ENCODE data around the gene ALDH2.
"Not testable (repeated sequence)": the region's sequence is repeated elsewhere in the genome, so short reads cannot be mapped to it uniquely, and the experiment has no call there.

ALDH2 gene

DNA sequence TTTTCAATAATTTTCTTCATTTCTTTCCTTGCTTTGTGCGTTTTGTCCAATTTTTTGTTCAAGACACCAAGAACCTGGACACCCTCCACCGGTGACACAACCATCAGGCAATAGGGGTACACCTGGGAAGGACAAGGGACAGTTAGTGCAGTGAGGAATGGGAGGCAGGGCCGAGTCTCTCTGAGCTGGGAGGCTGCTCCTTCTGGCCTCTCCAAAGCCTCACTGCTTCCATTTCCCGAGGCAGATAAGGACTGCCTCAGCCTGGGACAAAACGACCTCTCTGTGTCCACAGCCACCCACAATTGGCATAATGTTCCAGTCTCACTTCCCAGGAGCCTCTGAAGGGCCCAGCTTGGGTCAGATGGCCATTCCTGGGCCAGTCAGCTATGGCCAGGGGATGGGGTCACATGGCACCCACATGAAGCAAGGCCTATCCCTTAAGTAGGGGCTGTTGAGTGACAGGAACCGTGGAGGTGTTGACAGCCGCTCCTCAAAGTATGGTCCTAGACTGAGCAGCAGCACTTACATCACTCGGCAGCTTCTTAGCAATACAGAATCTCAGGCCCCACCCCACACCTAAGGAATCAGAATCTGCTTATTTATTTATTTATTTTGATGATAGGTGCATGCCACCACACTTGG is 61.7 kb downstream of the ALDH2 start:
- no peak for DNase-seq

- not testable (repeated sequence) for DNase-seq
These were observed 62.9 kb downstream of the ALDH2 start for GRCh38 chr12:111829635-111830034.

GRCh38 chr12:111834740-111835386 is 68.1 kb downstream of the ALDH2 start:
- DNase-seq, result not testable (repeated sequence)

- DNase-seq, result not testable (repeated sequence)
These were observed 68.9 kb downstream of the ALDH2 start for GRCh38 chr12:111835531-111836181.

DNA sequence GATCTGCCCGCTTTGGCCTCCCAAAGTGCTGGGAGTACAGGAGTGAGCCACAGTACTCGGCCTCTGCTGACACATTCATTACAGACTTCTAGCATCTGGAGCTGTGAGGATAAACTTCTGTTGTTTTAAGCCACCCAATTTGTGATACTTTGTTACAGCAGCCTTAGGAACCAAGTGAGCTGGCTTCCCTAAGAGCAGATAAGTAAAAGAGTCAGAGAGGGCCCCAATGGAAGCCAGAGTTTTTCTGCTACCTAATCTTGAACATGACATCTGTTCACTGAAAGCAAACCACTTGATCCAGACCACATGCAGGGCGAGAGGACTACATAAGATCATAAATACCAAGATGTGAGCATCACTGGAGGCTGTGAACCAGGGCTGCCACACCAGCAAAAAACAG is 71.6 kb downstream of the ALDH2 start:
- DNase-seq, result no peak

GRCh38 chr12:111840807-111841206 is 74.1 kb downstream of the ALDH2 start:
- no peak for DNase-seq

DNA sequence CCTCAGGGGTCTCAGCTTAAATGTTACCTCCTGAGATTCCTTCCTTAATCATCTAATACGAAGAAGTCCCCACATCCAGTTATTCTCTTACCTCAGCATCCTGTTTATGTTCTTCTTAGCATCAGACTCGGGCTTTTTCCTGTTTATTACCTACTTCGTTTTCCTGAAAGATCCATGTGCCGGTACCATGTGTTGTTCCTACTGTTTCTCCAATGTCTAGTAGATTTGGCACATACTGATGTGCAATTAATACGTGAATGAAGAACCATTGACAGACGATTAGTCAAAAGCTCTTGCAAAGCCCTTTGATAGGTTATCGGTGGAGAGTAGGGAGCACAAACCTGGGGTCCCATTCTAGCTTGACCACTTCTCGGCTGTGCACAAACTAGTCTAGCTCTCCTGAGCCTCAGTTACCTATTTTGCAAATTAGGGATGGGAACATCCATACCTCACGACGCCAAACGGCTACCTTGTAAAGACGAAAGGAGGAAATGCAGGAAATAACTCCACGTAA is 74.6 kb downstream of the ALDH2 start:
- no peak for DNase-seq

GRCh38 chr12:111841750-111842555 is 75.2 kb downstream of the ALDH2 start, which contains the start of gene MAPKAPK5:
TSS of gene MAPKAPK5 (plus strand) at chr12:111842228. CDS start at chr12:111842734, 506 bp downstream.
- peak; percentile 95 for DNase-seq

DNA sequence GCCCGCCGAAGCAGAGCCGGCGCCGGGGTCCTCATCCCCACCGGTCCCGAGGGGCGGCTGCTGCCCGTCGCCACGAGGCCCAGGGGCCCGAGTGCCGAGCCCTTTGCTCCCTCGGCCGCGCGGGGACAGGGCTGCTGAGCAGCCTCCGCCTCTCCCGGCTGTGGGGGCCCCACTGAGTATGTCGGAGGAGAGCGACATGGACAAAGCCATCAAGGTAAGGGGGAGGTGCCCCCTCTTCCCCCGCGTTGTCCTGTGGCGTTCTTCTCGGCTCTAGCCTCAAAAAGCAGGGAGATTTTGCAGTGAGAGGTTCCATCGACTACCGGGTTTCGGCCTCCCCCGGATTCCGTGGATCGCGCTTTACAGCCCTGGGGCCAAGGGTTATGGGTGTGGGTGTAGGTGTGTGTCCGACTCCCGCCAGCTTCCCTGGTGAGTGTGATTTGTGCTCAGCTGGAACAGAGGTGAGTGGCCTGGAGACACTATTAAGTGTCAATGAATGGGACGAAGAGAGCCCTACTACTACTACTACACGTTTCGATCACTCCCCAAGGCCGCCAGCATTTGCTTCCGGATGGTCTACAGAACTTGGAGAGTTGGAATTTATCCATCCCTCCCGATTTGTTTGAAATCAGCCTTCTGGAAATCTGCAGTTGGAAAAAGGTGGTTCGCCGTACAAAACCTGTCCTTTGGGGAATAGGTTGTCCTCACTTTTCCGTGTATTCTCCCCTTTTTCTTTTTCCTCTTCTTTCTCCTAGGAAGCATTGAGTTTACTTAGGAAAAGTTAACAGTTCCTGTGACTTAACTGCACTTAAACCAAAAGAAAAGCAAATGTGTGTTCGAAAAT is 76.0 kb downstream of the ALDH2 start:
- no peak for DNase-seq

- no peak for DNase-seq
These were observed 79.3 kb downstream of the ALDH2 start for GRCh38 chr12:111846016-111846415.

- no peak for DNase-seq
These were observed 83.8 kb downstream of the ALDH2 start for GRCh38 chr12:111850526-111850925.

DNA sequence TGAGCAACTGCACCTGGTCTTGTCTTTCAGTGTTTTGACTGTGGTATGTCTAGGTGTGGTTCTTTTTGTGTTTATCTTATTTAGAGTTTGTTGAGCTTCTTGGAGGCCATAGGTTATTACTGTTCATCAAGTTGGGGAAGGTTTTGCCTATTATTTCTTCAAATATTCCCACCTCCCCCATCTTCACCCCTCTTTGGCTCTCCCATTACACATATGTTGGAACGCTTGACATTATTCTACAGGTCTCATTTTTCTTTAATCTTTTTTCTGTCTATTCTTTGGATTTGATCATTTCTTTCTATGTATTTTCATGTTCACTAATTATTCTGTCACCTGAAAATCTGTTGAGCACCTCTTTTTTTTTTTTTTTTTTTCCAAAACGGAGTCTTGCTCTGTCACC is 91.5 kb downstream of the ALDH2 start:
- no peak for DNase-seq

- DNase-seq, result no peak
These were observed 92.0 kb downstream of the ALDH2 start for GRCh38 chr12:111858778-111859177.

DNA sequence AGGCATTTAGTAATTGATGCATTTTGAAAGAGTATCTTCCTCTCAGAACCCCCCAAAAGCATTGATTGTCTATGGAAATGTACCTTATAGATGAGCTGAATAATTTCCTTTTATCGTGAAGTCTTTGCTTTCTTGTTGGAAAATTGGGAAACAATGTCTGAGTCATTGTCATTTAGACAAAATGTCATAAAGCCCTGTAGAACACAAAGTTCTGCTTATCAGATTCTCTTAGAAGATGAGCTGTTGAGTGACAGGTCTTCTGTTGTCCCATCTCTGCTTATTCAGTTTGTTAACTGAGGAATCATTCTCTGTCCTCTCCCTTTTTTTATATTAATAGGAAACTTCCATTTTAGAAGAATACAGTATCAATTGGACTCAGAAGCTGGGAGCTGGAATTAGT is 98.2 kb downstream of the ALDH2 start:
- DNase-seq, result no peak

Measured in fibroblast of skin of right biceps (primary cell).